H4 (cell line): ENCODE results near the gene USP7. TPM values are rescaled to one million over a fixed set of nuclear protein-coding genes. Genes with fewer than 3 reads are reported as not detected.
"Not testable (repeated sequence)": the region's sequence is repeated elsewhere in the genome, so short reads cannot be mapped to it uniquely, and the experiment has no call there.

Experiments
- DNase-seq: peaks from one replicate; pipeline ENCODE4 v3.0.0-alpha.2; 2015; ENCODE audit warnings: low spot score
- total RNA-seq: library from RNA; depleted of rRNA; stranded (reverse); fragments of >200 nt; shearing (Covaris generic); gene quantifications from 2 replicates; pipeline ENCODE4 v1.2.3, GENCODE V29; 2014

The USP7 gene
- total RNA-seq, 1 experiment from 2014 or later, result 33.8 TPM

DNA sequence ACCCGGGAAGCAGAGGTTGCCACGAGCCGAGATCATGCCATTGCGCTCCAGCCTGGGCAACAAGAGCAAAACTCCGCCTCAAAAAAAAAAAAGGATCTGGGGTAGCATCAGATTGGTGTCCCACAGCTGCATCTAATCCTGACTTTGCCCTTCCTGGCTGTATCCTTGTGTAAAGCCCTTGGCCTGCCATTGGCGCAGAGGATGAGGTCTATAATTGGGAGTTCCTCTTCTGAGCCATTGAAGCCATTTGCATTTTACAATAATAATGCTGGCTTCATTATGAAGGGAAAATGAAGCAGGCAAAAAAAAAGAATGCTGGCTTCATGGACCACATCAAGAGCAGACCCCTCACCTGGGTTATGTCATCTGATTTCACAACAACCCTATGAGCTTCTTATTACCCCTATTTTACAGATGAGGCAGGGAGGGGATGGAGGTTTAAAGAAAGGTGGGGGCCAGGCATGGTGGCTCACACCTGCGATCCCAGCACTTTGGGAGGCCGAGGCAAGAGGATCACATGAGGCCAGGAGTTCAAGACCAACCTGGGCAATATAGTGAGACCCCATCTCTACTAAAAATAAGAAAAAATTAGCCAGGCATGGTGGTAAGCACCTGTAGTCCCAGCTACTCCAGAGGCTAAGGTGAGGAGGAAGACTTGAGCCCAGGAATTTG lies 82.7 kb downstream of the USP7 start:
- no peak for DNase-seq

DNA sequence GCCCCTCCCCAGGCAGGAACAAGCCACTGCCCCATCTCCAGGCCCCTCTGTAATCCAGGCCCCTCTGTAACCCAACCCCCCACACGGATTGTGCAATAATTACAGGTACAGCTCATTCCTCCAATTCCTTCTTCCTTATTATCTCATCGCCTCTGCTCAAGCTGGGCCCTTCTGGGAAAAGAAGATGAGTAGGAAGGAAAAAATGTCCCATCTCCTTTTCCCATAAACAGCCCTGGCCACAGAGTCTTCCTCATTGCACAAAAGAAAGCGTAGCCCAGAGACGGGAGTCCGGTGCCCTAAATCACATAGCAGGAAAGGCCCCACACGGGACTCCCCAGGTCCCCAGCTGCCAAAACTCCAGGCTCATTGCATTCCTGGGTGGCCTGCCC lies 85.2 kb downstream of the USP7 start:
- DNase-seq, result no peak

DNA sequence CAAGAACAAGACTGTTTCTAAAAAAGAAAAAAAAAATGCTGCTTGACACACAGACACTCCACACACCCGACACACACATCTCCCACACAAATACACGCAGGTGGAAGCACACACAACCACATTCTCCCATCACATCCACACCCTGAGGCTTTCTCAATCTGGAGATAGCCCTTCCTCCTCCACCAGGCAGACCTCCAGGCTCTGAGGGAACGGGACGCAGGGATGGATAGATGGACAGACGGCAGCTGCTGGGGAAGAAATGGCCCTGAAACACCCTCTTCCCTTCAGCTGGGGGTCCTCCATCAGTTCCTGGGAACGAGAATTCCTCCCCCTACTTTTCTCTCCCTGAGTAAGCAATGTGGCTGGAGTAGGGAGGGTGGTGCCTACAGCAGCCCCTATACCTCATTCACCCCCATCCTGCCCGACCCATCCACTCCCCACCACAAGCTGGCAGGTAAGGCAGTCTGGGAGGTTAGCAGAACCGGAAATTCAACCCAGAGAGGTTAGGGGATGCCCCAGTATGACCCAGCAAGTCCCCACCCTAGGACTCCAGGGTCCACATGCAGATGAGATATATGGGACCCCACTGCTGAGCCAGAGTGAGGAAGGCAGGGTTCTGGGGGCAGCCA lies 85.7 kb downstream of the USP7 start:
- DNase-seq, result no peak

DNA sequence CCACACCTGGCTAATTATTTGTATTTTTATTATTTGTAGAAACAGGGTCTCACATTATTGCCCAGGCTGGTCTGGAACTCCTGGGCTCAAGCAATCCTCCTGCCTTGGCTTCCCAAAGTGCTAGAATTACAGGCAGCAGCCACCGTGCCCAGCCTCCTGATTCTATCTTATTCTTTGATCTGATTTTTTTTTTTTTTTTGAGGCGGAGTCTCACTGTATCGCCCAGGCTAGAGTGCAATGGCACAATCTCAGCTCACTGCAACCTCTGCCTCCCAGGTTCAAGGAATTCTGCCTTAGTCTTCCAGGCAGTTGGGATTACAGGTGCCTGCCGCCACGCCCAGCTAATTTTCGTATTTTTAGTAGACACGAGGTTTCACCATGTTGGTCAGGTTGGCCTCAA lies 88.4 kb downstream of the USP7 start:
- DNase-seq, result not testable (repeated sequence)

DNA sequence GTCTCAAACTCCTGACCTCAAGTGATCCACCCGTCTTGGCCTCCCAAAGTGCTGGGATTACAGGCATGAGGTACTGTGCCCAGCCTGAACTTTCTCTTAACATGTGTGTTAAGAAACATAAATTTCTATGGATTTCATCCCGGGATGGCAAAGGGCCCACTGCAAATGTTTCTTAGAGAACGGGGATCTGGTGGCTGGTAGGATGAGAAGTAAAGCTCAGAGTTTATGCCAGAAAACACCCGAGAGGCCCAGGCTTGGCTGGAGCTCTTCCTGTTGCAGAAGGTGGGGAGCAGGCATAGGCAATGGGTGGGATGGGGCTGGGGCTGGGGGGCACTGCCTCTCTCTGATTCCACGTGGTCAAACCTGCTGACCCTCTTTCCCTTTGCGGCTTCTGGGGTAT lies 89.3 kb downstream of the USP7 start:
- no peak for DNase-seq

DNA sequence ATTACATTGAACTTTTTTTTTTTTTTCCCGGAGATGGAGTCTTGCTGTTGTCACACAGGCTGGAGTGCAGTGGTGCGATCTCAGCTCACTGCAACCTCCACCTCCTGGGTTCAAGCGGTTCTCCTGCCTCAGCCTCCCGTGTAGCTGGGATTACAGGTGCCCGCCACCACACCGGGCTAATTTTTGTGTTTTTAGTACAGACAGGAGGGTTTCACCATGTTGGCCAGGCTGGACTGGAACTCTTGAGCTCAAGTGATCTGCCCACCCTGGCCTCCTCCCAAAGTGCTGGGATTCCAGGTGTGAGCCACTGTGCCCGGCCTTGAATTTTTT lies 89.9 kb downstream of the USP7 start:
- not testable (repeated sequence) for DNase-seq

DNA sequence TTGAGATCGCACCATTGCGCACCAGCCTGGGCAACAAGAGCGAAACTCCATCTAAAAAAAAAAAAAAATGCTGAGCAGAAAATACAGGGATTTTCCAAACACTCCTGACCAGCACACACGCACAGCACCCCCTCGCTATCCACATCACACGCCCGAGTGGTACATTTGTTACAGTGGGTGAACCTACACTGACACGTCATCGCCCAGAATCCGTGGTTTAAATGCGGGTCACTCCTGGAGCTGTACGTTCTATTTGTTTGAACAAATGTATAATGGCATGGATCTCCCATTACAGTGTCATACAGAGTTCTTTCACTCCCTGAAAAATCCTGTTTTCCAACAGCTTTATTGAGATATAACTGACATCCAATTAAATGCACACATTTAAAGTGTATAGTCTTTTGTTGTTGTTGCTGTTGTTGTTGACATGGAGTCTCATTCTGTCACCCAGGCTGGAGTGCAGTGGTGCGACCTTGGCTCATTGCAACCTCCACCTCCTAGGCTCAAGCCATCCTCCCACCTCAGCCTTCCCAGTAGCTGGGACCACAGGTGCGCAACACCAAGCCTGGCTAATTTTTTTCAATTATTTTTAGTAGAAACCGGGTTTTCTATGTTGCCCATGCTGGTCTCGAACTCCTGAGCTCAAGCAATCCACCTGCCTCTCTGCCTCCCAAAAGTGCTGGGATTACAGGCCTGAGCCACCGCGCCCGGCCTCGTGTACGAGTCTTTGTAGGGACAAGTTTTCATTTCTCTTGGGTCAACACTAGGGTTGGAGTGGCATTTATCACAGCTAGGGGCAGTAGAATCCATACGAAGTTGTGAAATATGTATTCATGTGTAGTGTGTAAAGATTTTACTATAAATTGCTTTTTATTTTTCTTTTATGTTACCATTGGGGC lies 90.5 kb downstream of the USP7 start:
- DNase-seq, result no peak

DNA sequence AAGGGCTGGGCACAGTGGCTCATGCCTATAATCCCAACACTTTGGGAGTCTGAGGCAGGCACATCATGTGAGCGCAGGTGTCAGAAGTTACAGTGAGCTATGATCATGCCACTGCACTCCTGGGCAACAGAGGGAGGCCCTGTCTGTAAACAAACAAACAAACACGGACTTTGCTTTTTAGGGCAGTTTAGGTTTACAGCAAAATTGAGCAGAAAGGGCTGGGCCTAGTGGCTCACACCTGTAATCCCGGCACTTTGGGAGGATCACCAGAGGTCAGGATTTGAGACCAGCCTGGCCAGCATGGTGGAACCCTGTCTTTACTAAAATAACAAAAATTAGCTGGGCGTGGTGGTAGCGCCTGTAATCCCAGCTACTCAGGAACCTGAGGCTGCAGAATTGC lies 91.6 kb downstream of the USP7 start:
- DNase-seq, result no peak

DNA sequence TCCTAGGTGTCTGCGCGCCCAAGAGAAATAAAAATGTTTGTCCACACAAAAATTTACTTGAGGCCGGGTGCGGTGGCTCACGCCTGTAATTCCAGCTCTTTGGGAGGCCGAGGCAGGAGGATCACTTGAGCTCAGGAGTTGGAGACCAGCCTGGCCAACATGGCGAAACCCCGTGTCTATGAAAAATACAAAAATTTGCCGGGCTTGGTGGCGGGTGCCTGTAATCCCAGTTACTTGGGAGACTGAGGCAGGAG lies 93.8 kb downstream of the USP7 start:
- DNase-seq, result not testable (repeated sequence)

DNA sequence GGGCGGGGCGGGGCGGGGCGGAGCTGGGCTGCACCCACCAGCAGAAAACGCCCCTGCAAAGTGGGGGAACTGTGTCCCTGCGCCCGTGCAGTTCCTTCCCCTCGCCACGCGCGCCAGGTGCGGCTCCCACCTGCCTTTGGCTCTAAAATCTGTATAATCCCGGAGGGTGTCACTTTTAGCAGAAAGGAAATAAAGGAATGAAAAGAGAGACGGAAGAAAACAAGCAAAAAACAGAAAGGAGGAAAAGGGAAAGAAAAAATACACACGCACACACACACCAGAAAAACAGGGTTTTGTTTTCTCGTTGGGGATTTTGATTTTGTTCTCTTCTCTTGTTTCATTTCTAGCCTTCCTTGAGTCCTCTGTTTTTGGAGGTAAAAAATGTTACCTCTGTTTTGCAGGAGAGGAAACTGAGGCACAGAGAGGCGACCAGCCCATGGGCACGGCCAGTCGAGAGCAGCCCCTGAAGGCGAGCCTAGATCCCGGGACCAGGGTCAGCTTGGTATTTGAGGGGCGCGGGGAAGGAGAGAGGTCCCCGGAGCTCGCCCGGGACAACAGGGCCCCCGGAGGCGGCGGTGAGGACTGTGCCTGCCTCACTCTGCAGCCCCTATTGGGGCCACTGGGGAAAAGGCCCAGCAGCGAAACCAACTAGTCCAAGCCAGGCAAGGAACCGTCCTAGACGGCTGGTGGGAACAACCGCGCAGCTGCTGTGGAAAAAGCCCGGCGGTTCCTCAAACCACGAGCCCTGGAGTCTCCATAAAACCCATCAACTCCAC lies 94.3 kb downstream of the USP7 start:
- no peak for DNase-seq

DNA sequence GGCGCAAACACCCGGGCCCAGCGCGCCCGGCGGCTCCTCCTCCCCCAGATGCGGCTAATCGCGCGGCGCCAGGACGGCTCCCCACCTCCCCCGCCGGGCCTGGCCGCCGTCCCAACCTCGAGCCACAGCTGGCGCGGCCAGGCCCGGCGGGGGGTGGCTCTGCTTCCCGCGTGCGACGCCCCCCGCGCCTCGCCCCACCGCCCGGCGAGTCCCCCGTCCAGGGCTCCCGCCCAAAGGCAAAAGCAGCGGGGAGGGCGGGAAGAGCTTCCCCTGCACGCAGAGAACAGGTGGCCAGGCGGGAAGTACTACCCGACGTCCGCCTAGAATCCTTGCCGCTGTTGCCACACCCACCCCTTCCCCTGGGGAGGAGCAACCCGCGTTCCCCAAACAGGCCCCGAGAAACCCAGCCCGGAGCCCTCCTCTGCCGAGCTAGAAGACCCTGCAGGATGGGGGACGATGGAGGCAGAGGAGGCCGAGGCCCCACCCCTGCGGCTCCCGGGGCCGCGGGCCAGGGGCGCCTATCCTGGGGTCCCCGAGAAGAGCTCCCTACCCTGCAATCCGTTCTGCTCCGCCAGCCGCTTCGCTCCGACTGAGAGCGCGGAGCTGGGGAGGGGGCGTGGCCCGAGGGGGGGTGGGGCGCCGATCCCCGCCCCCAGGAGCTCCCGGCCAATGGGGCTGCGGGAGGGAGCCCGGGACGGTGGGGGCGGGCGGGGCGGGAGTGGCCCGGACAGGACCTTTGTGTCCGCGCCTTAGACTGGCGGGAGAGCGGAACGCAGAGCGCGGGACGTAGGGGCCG lies 95.1 kb downstream of the USP7 start, which contains the start of gene CARHSP1:
TSS of gene CARHSP1 (minus strand) at position 591 of the 796 bp plus-strand sequence. CDS start 9,678 bp downstream, outside the sequence.
- DNase-seq, result peak; percentile 89

DNA sequence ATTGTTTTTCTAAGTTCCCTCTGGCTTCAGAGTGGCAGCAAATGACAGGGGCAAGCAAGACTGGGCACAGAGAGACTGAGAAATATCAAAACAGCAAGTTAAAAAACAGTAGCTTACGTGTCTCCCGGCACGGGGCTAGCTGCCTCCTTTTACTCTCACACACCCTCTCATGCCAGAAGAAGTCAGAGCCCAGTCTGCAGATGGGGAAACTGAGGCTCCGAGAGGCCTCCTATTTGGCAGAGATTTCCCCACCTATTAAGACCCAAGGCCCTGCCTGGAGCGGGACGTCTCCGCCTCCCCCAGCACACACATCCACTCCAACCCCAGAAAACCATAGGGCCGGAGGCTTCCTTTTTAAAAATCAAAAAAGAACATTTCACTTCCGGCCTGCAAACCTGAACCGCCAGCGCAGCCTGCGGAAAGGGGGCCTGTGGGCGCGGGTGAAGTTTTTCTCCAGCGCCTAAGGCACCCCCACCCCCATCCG lies 95.7 kb downstream of the USP7 start:
- no peak for DNase-seq

DNA sequence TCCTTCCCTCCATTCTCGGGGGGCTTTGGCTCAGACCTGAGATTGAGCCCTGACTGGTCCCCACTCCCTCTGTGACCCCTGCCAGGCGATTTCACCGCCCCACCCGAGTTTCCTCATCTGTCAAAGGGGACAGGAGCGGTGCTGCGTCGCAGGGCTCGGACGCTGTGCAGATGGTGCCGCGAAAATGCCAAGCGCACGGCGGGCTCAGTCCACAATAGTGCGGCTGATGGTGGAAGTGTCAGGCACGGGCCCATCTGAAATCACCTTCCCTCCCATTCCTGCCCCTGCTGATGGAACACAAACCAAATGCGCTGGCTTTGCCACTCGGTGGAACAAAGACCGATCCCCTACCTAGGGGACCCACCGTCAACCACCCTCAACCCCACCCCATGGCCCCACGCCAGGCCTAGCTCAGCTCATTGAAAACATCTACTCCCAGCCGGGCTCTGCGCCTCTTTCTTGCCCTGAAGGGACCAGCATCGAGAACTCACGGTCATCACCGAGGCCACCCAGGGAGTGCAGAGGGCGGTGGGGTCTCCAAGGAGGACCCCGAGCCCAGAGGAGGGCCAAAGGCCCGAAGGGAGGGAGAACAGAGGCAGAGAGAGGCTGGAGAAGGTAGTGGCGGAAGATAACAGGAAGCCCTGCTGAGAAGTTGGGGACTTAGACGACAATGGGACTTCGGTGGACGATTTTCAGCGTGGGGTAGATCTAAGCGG lies 96.3 kb downstream of the USP7 start:
- no peak for DNase-seq

DNA sequence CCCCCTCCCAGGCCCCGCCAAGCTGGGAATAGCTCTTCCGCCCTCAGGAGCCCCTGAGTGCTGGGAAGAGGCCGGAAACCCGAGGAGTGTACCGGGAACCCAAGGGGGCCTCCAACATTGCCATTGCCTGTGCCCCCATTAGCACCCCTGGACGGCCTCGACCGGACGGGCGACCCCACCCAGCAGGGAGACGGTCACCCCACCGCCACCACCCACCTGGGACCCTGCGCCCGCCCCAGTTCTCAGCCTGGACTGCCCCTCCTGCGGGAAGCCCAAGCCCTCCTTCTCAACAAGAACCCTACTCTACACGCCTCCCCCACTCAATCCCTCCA lies 96.9 kb downstream of the USP7 start:
- no peak for DNase-seq

DNA sequence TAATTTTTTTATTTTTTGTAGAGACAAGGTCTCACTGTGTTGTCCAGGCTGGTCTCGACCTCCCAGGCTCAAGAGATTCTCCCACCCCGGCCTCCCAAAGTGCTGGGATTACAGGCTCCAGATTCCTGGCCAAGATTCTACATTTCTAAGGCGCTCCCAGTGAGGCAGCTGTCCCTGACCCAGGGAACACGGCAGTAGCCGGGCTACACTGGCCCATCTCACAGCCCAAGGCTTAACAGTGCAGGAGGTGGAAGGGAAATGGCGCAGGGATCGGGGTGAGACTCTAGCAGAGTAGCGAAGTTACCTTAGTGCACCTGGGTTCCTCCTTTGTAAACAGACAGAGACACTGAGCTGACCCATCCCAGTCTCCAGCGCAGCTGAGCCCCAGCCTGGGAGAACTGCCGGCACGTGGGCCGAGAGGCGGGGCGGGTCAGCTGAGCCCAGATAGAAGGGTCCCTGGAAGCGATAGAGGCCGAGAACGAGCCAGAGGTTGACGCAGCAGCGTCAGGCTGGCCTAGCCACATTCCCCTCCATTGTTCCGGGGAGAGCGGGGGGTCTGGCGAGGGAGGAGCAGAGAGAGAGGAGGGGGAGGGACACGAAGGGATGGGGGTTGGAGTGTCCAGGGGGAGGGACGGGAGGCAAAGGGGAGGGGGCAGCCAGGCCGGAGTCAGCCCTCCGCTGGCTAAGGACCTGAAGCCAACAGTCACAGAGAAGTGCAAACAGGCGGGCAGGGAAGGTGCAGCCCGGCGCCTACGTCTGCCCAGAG lies 97.4 kb downstream of the USP7 start:
- no peak for DNase-seq

DNA sequence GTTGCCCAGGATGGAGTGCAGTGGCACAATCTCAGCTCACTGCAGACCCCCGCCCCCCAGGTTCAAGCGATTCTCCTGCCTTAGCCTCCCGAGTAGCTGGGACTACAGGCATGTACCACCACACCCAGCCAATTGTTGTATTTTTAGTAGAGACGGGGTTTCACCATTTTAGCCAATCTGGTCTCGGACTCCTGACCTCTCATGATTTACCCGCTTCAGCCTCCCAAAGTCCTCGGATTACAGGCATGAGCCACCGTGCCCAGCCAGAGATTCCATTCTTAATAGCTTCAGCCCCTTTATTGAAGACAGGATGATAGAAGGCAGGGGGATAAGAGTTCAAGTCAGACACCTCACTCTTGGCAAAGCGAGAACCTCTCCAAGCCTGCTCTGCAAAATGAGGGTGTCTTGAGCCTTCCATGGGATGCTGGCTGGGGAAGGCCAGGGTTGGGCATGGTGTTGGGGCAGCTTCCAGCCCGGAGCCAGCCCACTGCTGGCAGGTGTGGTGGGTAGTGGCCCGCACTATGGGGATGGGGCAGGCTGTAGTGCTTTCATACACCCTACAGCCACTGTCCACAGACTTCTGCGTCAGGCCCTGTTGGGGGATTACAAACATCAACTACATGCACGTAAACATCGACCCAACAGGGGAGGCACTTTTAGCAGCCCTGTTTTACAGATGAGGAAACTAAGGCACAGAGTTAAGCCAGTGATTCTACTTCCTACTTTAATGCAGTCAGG lies 98.4 kb downstream of the USP7 start:
- DNase-seq, result no peak

DNA sequence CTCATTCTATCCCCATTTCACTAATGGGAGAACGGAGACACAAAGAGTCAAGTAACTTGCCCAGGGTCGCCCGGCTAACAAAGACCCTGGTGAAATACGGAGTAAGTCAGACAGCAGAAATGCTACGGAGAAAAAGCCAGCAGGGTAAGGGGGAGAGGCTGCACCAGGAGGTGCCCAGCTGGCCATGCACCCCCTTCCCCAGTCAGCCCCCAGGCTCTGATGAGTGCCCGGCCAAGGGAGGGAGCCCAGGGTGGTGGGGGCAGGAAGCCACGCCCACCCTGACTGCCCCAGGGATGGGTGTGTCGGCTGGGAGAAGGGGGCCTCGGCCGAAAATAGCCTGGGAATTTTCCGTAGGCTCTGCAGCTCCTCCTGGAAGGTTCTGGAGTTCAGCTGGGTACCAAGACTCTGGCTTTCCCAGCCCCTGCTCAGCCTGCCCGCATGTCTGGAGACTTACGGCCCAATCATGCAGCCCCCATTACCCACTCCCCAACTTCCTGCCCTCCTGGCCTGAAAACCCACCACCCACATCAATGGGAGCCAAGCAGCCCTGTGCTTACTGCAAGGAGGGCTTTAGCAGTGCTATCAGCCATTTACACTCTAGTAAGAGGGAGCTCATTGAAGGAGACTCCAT lies 99.1 kb downstream of the USP7 start:
- no peak for DNase-seq

DNA sequence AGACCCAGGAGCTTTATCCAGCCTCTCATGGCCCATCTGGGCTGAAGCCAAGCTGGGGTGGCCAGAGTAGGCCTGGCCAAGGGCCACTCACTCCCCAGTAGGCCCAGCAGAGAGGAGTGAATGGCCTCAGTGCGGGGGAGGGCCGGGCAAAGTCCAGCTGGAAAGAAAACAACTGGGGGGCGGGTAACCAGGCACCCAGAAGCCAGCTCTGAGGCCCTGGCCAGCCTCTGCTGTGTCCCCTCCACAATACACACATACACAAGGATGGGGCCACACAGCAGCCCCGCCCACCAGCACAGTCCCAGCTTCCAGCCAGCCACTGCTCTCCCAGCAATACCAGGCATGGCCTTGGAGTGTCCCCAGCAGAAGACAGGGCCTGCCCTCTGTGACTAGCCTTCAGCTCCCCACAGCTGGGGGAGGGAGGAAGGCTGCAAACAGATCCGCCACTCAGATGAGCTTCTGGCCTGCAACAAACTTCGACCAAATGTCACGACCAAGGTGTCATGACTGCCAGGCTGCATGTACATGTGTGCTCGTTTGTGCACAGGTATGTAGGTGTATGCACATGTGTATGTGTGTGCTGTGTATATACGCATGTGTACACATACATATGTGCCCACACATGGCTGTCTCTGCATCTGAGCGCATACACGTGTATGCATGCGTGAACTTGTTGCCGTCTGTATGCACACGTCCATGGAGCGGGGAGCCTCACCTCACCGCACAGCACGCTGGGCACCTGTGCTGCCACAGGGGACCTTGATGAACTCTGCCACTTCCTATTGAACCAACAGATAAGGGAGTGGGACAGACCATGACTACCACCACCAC lies 99.9 kb downstream of the USP7 start:
- DNase-seq, result peak; percentile 58
